T47D (cell line): Measurements from ENCODE around the gene NMRK2.

Source experiments
- DNase-seq, 2 experiments: peaks; one replicate each; pipeline versions ENCODE4 v3.0.0 to v3.0.0-alpha.2; 2011 to 2012; ENCODE audit warnings: low read depth in 1 of 2, low spot score in 1 of 2
- JUND ChIP-seq: IDR thresholded peaks from 2 replicates; pipeline ENCODE4 v1.6.1; 2012; ENCODE audit warnings: low read depth
- in situ Hi-C: cut with HindIII; loops from 2 replicates; pipeline ENCODE4 v1.10.0; 2016; ENCODE audit warnings: low sequenced_read_pairs, low pct_unique_long_range_greater_than_20kb

NMRK2 gene

GRCh38 chr19:3975144-3975543 is 42.3 kb downstream of the NMRK2 start:
- DNase-seq: no peak
- in situ Hi-C loops: no loop called here
- TF ChIP-seq JUND: no peak

- TF ChIP-seq JUND: no peak
- in situ Hi-C loops: no loop called here
- DNase-seq: no peak
These were observed 42.8 kb downstream of the NMRK2 start for GRCh38 chr19:3975637-3976087.

GRCh38 chr19:3976495-3977241 is 43.8 kb downstream of the NMRK2 start:
- no peak for DNase-seq
- in situ Hi-C loops: no loop called here
- TF ChIP-seq JUND: no peak

GRCh38 chr19:3977242-3978143 is 44.6 kb downstream of the NMRK2 start:
- in situ Hi-C loops: no loop called here
- DNase-seq: no peak
- TF ChIP-seq JUND: no peak

GRCh38 chr19:3978145-3978544 is 45.3 kb downstream of the NMRK2 start:
- no peak for DNase-seq
- in situ Hi-C loops: no loop called here
- no peak for TF ChIP-seq JUND

DNA sequence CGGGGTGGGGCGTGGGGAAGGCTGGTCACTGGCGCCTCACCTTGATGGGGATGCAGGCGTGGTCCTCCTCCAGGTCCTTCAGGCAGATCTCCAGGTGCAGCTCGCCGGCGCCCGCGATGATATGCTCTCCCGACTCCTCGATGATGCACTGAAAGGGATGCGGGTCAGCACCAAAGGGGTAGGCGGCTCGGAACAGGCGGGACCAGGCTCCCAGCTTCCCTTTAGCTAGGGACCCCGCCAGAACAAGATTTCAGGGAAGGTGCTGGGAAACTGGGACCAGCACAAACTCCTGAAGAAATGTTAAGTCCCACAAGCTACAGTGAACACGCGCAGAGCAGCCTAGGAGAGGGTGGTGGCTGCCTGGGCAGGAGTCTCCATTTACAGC is 46.4 kb downstream of the NMRK2 start:
- in situ Hi-C loops: no loop called here
- TF ChIP-seq JUND: no peak
- no peak for DNase-seq

DNA sequence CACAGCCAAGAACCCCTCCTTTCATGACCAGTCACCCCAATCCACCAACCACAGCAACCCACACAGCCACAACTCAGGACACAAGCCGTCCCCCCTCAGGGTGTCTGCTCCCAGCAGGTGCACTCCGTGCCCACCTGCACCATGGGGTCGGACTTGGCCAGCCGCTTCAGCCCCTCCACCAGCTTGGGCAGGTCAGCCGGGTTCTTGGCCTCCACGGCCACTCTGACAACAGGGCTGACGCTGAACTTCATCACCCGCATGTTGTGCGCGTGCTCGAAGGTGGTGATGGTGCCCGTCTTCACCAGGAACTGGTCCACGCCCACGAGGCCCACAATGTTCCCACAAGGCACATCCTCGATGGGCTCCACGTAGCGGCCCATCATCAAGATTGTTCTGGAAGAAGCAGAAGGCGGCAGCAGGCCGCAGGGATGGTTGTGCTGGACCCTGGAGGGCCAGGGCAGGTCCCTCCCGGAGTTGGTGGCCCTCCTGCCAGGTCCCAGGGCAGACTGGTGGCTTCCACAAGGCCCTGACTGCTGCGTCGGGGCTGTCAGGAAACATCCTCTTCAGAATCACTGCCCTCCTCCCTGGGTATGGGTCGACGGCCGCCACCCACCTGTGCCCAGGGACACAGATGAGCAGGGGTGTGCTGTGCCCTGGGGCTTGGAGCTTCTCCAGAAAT is 46.9 kb downstream of the NMRK2 start:
- no peak for DNase-seq
- in situ Hi-C loops: no loop called here
- TF ChIP-seq JUND: no peak

DNA sequence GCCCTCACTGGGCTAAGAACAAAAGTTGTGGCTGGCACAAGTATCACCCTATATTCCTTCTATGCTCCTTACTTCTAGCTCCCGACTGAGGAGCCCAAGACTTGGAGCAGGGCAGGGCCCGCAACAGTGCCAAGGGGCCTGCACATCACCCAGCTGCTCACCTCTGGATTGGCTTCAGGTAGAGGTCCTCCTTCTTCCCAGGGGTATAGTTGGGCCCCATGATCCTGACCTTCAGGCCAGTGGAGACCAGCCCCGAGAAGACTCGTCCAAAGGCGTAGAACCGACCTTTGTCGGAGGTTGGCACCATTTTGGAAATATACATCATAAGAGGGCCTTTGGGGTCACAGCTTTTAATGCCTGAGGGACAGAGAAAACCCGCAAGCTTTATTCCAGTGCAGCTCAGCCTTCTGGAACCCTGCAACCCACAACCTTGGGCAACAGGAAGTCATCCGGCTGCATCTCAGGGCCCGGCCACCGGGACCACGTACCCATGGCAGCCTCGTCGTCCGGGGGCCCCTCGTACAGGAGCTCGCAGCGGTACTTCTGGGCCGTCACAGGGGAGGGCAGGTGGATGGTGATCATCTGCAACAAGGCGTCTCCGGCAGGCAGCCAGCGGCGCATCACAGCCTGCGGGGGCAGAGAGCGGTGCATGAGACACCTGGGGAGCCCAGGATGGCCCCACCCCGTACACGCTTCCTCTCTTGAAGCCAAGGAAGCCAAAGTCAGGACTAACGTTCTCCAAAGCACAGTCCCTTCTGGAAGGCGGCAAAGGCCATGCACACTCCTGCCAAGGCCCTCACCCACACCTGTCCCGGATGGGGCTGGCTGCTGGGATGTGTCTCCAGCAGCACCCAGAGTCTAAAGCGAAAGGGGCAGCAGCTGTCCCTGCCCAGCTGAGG is 47.7 kb downstream of the NMRK2 start:
- in situ Hi-C loops: no loop called here
- no peak for DNase-seq
- TF ChIP-seq JUND: no peak

GRCh38 chr19:3981373-3981735 is 48.5 kb downstream of the NMRK2 start:
- no peak for TF ChIP-seq JUND
- in situ Hi-C loops: no loop called here
- DNase-seq: no peak

DNA sequence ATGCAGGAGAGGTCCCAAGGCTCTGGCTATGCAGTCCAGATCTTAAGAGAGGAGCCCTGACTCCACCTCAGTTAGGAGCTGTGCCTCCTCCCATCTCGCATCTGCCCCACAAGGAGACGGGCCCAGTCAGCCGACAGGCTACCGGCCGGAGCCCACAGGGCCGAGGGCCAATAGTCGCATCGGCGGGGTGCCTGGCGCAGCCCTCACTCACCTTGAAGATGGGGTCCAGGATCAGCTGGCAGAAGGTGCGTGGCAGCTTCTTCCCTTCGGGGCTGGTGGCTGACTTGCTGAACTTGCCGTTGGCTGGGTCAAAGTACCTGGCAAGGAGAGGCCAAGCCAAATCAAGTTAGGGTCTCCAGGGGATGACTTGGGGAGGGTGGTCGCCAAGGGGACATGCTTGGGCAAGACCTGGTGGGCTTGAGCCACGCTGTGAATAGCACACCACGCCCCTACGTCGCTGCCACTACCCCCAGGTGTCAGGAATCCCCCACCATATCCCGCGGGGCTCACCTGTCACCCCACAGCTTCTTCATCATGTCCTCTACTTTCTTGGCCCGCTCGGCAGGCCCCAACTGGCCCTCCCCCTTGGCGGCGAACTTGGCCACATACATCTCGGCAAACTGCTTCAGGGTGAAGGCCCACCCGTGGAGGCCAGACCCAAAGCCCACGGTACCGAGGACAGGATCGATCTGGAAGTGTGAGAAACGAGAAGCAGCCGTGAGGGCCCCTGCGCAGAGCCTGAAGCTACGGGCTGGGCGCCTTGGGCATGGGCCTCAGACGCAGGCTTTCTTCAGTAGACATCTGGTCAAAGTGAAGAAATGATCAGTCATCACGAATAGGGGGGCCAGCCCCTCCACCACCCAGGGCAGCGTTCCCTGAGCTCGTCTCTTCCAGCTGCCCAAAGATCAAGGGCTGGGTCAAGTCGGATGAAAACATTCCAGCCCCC is 49.1 kb downstream of the NMRK2 start:
- no peak for TF ChIP-seq JUND
- in situ Hi-C loops: no loop called here
- DNase-seq: no peak
